ENCODE measurements around the gene SLC16A13. TPM values are rescaled to one million over a fixed set of nuclear protein-coding genes. Genes with fewer than 3 reads are reported as not detected.
A peak's percentile ranks its signal among the peaks of the same experiment; 100 is the strongest.

The SLC16A13 gene
- total and polyA plus RNA-seq, 2 of the 8 experiments (the other 6 are each of a cell fraction or from before 2014, with no cell fraction given): 5.4 to 5.8 TPM

GRCh38 chr17:7083592-7083991 is 47.8 kb downstream of the SLC16A13 start:
- no peak overlapping the region for H2BK12ac ChIP-seq (ENCODE audit: low read depth, low read length)
- CTCF ChIA-PET (ENCODE audit: partially characterized antibody): interaction anchor here (1.6 kb wide), 1 partner anchor 32 kb away, joined by 4 read pairs; no protein-coding TSS in a partner anchor
- H3K9me3 ChIP-seq (ENCODE audit: insufficient read depth in 2 of 2, low read depth in 1 of 2, low read length in 1 of 2): no peaks in the 10 kb centered on the region
- no peak overlapping the region for H4K91ac ChIP-seq (replicated peaks; ENCODE audit: insufficient read length, low read length)
- peak; percentile 15; the same call in 1 of the 2 replicates for TF ChIP-seq KDM1A (IDR thresholded peaks at IDR 0.05; ENCODE audit: borderline replicate concordance, low read length)
- no peak for TF ChIP-seq CHD2 (IDR thresholded peaks at IDR 0.05; ENCODE audit: low read length)
- H2BK120ac ChIP-seq (replicated peaks; ENCODE audit: low read depth, low read length): no peak overlapping the region
- no peak overlapping the region for H3K18ac ChIP-seq (ENCODE audit: extremely low read depth, low read length)
- H3K56ac ChIP-seq (replicated peaks; ENCODE audit: insufficient read length, low read depth, low read length): no peak overlapping the region
- H3K4me2 ChIP-seq (ENCODE audit: insufficient read depth in 1 of 2, low read depth in 2 of 2, low read length in 2 of 2): no peak overlapping the region
- H3K4me3 ChIP-seq (ENCODE audit: extremely low read depth in 1 of 4, insufficient read depth in 2 of 4, low read depth in 3 of 4, low read length in 4 of 4): no peak overlapping the region
- H3K23me2 ChIP-seq (ENCODE audit: low read depth, low read length): no peaks in the 10 kb centered on the region
- 88% methylated on average over 4 of the region's 4 CpGs; no CpG with 5 or more reads in 1 of the 2 experiments for WGBS, 2 experiments (ENCODE audit: extremely low coverage in 1 of 2, insufficient coverage in 1 of 2, insufficient read length in 1 of 2, insufficient replicate concordance in 2 of 2, low coverage in 1 of 2, low lambda C conversion rate in 2 of 2, missing lambda C conversion rate in 1 of 2)
- no peaks in the 10 kb centered on the region for H3K27me3 ChIP-seq (replicated peaks in 1 of 4; ENCODE audit: control insufficient read depth in 3 of 4, extremely low read depth in 1 of 4, insufficient read depth in 3 of 4, low read length in 3 of 4)
- no peaks in the 10 kb centered on the region for H4K20me1 ChIP-seq (replicated peaks in 1 of 2; ENCODE audit: control insufficient read depth in 1 of 2, insufficient read depth in 2 of 2, low read length in 2 of 2)
- no peaks in the 10 kb centered on the region for H3K79me2 ChIP-seq (ENCODE audit: control insufficient read depth in 1 of 2, insufficient read depth in 2 of 2, low read length in 2 of 2)
- H2BK20ac ChIP-seq (ENCODE audit: low read length): no peak overlapping the region
- no peaks in the 10 kb centered on the region for H3K36me3 ChIP-seq (ENCODE audit: control insufficient read depth in 2 of 4, insufficient read depth in 4 of 4, low read length in 3 of 4)
- H3K9ac ChIP-seq (replicated peaks in 1 of 4; ENCODE audit: extremely low read depth in 1 of 4, low read depth in 3 of 4, low read length in 3 of 4): no peak overlapping the region
- no peak overlapping the region for H4K8ac ChIP-seq (ENCODE audit: extremely low read depth, insufficient read depth, low read length)
- H2AK5ac ChIP-seq (ENCODE audit: low read depth, low read length): no peak overlapping the region
- H2BK5ac ChIP-seq (ENCODE audit: low read depth, low read length): no peak overlapping the region
- H3K14ac ChIP-seq (ENCODE audit: insufficient read length): no peak overlapping the region
- H3K4me1 ChIP-seq (replicated peaks in 1 of 4; ENCODE audit: control insufficient read depth in 3 of 4, insufficient read depth in 4 of 4, low read length in 3 of 4): no peaks in the 10 kb centered on the region
- FAIRE-seq (no peak), DNase-seq (ENCODE audit: low read depth in 1 of 2, low spot score in 2 of 2) (no peak)
- H3K27ac ChIP-seq (ENCODE audit: low read depth, low read length): no peak overlapping the region
- H3K79me1 ChIP-seq (ENCODE audit: low read depth, low read length): no peaks in the 10 kb centered on the region
- H4K5ac ChIP-seq (ENCODE audit: insufficient read length, low read depth, low read length): no peak overlapping the region
- POLR2A ChIA-PET (ENCODE audit: partially characterized antibody): no interaction called here
- H3K23ac ChIP-seq (ENCODE audit: insufficient read length): no peak overlapping the region
- no peak overlapping the region for H2BK15ac ChIP-seq (ENCODE audit: low read length)
- H2AFZ ChIP-seq (ENCODE audit: low read length): no peak overlapping the region
- H3K4ac ChIP-seq (replicated peaks; ENCODE audit: insufficient read length, low read depth, low read length): no peak overlapping the region

Data from H1 (cell line).